GM08714 (cell line): ENCODE measurements around the gene OLA1.

ENCODE experiments used
- H3K4me3 ChIP-seq: fragments of 200-500 bp; sonication (Bioruptor generic); 2 replicates; pipeline ENCODE4 v1.5.1; 2014; ENCODE audit warnings: mild to moderate bottlenecking, low read length, inconsistent platforms
- ZNF274 ChIP-seq: IDR thresholded peaks from 2 replicates; pipeline ENCODE4 v1.6.1; 2012; ENCODE audit warnings: mild to moderate bottlenecking, low read depth, low read length

OLA1 gene

DNA sequence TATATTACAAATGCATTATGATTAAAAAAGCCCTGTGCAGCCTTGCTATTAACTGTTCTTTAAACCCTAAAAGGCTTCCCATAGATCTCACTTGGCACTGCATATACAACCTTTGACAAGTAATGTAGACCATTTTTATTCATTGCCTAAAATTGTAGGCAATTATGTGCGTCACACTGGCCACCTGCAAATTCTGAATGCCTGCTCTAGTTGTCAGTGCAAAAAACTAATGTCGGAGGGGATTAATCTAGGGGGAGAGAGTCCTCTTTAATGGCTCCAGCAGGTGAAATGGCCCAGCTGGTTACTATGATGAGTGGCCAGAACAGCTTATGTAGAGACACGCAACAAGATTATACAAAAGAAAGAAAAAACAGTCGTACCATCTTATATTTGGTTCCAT is 123.2 kb downstream of the OLA1 start:
- TF ChIP-seq ZNF274 = no peak
- no peak overlapping the region for H3K4me3 ChIP-seq

DNA sequence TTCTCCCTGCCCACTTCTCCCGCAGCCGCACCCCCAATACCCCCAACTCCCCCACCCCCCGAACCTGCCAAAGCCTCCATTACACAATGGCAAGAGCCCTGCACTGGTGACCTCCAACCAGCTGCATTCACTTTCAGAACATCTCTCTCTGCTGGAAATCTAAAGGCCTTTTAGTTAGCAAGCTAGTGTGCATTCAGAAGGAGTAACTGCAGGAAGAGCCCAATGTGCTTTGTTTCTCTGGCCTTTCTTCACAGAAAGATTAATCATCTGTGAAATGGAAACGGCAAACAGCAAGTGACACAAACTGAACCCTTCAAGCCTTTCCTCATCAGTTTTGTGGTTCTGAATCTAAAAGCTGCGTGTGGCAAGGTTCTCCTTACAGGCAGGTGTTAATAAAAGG is 124.2 kb downstream of the OLA1 start:
- H3K4me3 ChIP-seq = no peak overlapping the region
- no peak for TF ChIP-seq ZNF274

DNA sequence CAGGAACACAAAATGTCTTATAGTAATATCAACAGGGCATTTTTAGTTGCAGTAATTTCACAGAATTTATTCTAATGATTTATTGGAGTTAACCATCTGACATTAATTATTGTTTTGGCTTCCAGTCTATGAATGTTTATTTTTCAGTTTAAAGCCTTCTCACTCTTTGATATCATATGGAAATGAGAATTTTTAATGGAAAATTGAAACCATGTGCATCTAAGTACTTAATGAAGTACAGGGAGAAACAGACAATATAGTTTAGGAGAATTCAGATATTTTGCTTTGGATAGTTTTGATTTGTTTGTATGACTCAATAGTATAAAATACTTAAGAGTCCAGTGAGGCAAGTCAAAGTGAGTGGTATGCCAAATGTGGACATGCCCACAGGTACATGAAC is 126.1 kb downstream of the OLA1 start:
- TF ChIP-seq ZNF274 = no peak
- no peak overlapping the region for H3K4me3 ChIP-seq

GRCh38 chr2:174121612-174122011 is 126.7 kb downstream of the OLA1 start:
- no peak for TF ChIP-seq ZNF274
- H3K4me3 ChIP-seq = no peak overlapping the region

GRCh38 chr2:174121175-174121574 is 127.2 kb downstream of the OLA1 start:
- no peak for TF ChIP-seq ZNF274
- no peak overlapping the region for H3K4me3 ChIP-seq

GRCh38 chr2:174120346-174120745 is 128.0 kb downstream of the OLA1 start:
- H3K4me3 ChIP-seq = no peak overlapping the region
- no peak for TF ChIP-seq ZNF274

DNA sequence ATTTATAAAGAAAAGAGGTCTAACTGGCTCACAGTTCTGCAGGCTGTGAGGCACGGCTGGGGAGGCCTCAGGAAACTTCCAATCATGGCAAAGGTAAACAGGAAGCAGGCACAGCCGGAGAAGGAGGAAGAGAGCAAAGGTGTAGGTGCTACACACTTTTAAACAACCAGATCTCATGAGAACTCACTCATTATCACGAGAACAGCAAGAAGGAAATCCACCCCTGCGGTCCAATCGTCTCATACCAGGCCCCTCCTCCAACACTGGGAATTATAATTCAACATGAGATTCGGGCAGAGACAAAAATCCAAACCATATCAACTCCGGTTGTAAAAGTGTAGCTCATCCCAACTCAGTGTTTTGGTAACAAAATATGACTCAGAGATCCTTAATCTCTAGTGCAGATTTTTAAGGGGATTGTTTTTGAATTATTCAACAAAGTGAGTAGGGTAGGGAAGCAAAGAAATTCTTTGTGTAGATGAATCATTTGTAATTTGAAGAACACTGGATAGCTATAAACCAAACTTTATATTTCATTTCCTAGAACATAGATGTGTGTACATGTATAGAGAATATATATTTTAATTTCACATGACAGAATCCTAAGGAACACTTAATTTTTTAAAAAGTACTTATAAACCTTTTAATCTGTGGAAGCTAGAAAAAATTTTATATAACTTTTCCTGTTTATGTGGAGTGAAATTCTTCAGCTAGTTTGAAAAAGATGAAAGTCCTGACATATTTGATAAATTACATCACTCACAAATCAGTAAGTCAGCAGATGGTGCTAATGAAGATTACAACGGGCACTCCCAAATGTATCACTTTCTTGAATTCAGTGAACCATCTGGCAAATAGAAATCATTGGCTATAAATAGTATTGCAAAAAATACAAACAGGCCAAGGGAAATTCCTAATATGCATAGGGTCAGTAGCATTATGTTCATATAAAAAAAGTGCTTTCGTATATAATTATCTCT is 130.1 kb downstream of the OLA1 start:
- H3K4me3 ChIP-seq = no peak overlapping the region
- no peak for TF ChIP-seq ZNF274

GRCh38 chr2:174112073-174112472 is 136.3 kb downstream of the OLA1 start:
- no peak for TF ChIP-seq ZNF274
- H3K4me3 ChIP-seq = no peak overlapping the region

DNA sequence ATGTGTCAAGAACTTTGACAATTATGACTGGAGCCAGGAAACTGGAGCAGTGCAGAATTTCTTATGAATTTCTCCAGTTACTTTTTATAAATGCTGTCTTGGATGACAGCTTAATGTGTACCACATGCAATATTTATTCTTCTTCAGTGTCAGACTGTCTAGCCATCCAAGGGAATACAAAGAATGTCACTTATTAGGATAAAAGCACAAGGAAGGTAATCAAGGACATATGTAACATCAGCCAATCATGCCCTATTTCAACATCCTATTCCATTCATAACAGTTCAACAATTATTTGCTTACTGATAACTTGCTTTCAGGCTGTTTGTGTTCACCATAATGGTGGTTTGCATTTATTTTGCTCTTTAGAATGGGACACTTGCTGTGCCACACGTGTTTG is 139.8 kb downstream of the OLA1 start:
- no peak for TF ChIP-seq ZNF274

DNA sequence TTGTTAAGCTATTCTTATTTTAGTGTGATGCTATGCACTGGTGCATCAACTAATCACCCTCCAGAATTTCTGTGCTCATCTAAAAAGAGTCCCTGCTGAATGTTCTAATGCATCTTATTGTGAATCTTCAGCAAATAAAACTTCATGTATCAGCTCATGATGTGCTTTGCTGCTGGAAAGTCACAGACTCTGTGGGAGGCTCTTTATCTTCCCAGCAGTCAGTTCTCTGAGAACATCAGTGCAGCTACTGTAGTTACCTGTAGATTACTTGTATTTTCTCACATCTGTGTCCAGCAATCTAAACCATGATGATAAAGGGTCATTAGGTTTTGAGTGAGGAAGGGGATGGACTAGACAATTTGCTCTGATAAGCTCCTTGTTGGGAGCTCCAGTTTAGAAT is 141.6 kb downstream of the OLA1 start:
- no peak overlapping the region for H3K4me3 ChIP-seq
- TF ChIP-seq ZNF274 = no peak

More for the DNA sequence above, 139.8 kb downstream of the OLA1 start:
- no peak overlapping the region for H3K4me3 ChIP-seq

DNA sequence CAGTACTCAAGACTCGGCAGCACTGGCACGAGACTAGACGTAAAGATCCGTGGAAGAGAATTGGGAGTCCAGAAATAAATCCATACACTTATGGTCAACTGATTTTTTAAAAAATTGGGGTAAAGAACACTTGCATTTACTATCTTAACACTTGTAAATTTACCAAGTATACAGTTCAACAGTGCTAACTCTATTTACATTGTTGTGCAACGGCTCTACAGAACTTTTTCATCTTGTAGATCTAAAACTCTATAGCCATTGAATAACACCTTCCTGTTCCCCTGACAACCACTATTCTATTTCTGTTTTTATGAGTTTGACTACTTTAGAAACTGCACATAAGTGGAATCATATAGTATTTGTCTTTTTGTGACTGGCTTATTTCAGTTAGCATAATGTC is 153.8 kb downstream of the OLA1 start:
- H3K4me3 ChIP-seq = no peak overlapping the region
- TF ChIP-seq ZNF274 = no peak

GRCh38 chr2:174090476-174090875 is 157.9 kb downstream of the OLA1 start:
- no peak overlapping the region for H3K4me3 ChIP-seq
- no peak for TF ChIP-seq ZNF274

GRCh38 chr2:174088706-174089460 is 159.4 kb downstream of the OLA1 start:
- no peak for TF ChIP-seq ZNF274
- no peak overlapping the region for H3K4me3 ChIP-seq

DNA sequence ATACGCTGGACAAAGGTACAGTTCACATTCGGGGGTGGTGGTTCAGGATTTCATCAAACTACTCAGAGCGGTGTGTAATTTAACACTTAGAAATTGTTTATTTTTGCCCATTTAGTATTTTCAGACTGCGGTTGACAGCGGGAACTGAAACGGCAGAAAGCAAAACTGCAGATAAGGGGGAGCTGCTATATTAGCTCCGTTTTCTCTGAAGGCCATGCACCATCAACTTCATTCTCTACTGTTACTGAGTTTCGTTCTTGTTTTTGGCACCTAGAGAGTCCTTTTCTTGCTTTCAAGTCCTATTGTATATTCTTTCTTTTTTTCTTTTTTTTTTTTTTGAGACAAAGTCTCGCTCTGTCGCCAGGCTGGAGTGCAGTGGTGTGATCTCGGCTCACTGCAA is 161.6 kb downstream of the OLA1 start:
- TF ChIP-seq ZNF274 = no peak
- no peak overlapping the region for H3K4me3 ChIP-seq

GRCh38 chr2:174085781-174086180 is 162.6 kb downstream of the OLA1 start:
- no peak overlapping the region for H3K4me3 ChIP-seq
- no peak for TF ChIP-seq ZNF274

GRCh38 chr2:174083843-174084458 is 164.4 kb downstream of the OLA1 start:
- TF ChIP-seq ZNF274 = no peak
- no peak overlapping the region for H3K4me3 ChIP-seq
